GM19328 (cell line): ENCODE data around the gene TC2N.
A peak's percentile ranks its signal among the peaks of the same experiment; 100 is the strongest.
"Not testable (repeated sequence)": the region's sequence is repeated elsewhere in the genome, so short reads cannot be mapped to it uniquely, and the experiment has no call there.

ENCODE experiments used
- ATAC-seq: cut with Tn5 transposase; IDR thresholded peaks from one replicate; pipeline ENCODE4 v1.9.1; 2021; ENCODE audit warnings: mild to moderate bottlenecking, moderate library complexity; ENCODE audit not compliant: unreplicated experiment

The TC2N gene

DNA sequence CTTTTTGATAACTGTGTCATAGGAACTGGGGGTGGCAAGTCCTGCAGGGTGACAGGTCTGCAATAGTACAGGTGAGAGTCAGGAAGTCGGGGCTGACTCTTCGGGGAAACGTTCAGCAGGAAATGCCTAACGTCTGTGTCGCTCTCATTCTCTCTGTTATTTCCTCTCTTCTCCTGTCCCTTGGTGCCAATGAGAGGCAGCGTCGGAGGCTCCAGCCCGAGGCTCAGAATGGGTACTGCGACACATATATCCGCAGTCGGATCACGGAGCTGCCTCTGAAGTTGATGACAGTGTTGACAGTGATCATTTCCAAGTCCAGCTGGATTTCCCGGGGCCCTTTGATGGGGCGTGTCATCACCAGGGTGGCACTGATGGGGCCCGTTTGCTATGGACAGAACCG, 2.7 kb upstream of the TC2N start:
- ATAC-seq, result no peak

DNA sequence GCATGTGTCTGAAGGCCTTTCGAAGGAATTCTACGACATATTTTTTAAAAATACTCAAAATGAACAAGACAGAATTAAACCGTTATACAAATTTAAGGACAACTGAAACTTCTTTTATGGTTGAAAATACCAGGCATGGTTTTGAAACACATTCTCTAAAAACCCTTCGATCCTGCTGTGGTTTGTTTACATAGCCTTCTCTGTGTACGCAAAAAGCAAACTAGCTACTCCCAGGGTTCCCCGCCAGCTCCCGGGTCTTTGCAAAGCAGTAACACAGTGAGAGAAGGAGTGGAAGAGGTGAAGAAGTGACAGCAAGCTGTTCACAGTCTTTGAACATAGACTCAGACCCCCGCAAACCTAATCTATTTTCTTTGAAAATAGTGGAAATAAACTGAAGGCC, 2.2 kb upstream of the TC2N start:
- no peak for ATAC-seq

- no peak for ATAC-seq
Observed at GRCh38 chr14:91866511-91867295, 633 bp downstream of the TC2N start.

DNA sequence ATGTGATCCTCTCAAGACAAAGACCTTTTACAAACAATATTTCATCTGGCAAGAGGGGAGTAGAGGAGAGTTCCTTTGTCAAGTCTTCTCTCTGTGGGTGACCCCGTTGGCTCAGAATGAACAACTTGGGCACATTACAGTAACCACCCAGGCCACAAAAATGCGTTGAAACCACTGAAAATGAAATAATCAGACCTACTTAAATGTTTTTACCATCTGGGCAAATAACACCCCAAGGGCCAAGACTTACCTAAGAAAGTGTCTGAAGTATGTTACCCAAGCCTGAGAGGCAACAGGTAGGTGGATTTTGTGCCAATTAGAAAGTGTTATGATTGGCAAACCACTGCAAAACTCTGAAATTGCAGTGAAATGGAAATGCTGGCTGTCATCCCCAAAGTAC, 1.3 kb downstream of the TC2N start:
- ATAC-seq, result no peak

- ATAC-seq, result no peak
Observed at GRCh38 chr14:91862417-91862816, 4.9 kb downstream of the TC2N start.

DNA sequence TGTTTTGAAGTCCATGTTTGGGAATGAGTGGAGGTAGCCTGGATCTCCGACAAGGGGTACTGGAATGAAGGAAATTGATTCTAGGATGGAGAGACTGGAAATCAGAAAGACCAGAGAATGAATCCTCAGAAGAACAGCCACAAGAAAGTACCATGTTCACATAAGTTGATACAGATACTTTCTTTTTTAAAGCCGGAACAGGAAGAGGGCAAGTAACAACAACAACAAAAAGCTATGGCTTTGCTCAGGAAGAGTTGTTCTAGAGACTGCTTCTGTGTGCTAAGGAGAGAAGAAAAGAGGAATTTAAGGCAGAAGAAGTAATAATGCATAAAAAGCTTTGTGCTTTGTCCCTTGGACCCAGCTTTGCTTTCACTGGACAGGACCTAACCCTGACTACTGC, 6.2 kb downstream of the TC2N start:
- no peak for ATAC-seq

GRCh38 chr14:91860238-91860637, 7.1 kb downstream of the TC2N start:
- no peak for ATAC-seq

DNA sequence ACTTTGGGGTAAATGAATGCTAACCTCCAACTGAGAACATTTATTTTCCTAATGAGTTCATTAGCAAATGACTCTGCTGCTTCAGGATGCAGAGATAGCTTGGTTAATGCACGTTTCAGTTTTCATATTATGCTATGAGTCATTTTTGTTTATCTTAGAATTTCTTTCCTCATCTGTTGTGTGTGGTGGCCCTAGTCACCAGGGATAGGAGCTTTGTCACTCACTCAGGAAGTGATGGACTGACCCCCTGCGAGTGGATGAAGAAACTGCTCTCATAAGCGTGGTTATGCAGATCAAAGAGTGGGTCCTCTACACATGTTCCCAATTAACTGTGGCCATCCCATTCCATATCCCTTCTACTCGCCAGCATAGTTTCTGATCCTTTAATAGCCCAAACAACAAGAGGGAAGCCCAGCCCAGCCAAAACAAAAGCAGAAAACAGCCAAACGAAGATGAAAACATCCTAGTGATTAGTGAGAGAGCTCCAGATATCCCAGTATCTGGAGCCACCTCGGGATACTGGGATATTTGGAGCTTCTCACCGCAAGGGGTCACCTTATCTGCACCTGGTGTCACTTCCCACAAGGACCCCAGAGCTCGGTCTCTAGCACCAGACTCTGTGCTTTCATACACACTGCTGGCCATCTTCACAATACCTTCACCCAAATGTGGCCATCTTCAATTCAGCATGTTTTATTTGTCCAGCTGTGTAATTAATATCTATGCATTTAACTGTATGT, 8.6 kb downstream of the TC2N start:
- ATAC-seq, result no peak

- no peak for ATAC-seq
Observed at GRCh38 chr14:91857614-91858013, 9.7 kb downstream of the TC2N start.

DNA sequence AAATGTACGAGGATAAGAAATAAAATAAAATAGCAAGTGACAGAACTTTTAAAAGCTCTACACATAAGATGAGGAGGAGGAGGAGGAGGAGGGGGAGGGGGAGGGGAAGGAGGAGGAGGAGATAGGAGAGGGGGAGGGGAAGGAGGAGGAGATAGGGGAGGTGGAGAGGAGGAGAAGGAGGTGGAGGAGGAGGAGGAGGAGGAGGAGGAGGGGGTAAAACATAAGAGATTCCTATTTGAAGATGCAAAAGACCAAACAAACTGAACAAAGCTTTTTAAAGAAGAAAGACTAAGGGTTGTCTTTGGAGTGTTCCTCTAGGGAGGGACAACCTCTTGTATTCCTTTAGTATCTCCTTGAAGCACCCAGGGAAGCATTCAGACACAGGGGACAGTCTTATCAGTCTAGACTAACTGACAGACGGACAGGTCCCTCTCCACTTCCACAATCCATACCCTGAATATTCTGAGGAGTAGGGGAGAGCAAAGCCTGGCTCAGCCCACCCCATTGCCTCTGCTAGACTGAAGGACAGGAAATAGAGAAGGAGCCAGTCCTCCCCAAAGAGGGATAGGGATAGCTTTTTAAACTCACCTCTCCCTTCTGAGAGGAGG, 12.9 kb downstream of the TC2N start:
- ATAC-seq, result no peak

- ATAC-seq, result no peak
Observed at GRCh38 chr14:91851563-91851962, 15.8 kb downstream of the TC2N start.

DNA sequence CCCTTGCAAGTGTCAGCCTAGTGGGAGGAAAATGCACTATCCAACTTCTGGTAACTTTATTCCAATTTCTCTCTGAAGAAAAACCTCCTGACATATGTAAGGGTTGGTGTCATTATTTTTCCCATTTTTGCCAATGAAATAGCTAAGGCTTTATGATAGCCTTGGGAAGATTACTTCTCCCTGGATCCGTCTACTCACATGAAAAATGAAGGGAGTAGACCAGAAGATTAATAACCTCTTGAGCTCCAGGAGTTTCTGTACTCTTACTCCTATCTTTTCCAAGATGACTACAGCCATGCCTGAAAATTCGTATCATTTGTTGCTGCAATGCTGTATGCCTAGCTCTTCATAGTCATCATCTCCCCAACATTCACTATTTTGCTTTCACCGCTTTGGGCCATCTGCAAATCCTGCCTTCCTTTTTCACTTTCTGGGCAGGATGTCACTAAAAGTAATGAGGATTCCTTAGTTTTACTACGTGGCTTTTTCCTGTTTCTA, 18.8 kb downstream of the TC2N start:
- no peak for ATAC-seq

DNA sequence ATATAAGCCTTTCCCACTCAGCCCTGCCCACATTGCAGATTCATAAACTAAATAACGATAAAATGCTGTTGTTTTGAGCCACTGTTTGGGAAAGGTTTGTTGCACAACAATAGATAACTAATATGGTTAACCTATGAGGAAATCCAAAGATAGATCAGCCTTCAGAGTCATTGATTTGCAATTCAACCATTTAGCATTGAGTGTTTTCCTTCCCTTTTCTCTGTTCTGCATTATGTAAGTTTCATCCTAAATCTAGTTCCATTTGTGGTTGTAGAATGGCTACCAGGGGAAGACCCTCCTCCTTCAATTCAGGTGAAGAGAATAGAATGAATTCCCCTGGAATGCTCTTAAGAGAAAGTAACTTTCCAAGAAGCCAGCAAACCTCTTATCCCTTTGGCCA, 19.6 kb downstream of the TC2N start:
- ATAC-seq, result no peak

GRCh38 chr14:91845652-91846051, 21.7 kb downstream of the TC2N start:
- ATAC-seq, result no peak

GRCh38 chr14:91845056-91845455, 22.3 kb downstream of the TC2N start:
- not testable (repeated sequence) for ATAC-seq

DNA sequence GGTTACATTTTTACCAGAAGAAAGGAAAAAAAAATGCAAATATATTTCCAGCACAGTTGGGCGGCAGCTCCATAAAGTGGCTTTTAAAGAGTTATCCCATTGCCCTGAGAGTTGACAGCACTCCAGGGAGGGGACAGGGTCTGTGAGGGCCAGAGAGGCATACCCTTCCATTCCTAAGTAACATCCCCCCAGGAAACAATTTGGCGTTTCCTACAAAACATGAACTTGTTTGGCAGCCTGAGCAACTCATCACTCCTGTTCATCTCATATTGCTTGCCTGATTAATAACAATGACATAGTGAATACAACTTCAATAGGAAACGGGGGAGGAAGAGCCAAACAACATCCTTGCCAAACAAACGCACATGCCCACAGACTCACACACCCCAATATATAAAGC, 23.3 kb downstream of the TC2N start:
- no peak for ATAC-seq

GRCh38 chr14:91843437-91843836, 23.9 kb downstream of the TC2N start:
- ATAC-seq, result no peak

DNA sequence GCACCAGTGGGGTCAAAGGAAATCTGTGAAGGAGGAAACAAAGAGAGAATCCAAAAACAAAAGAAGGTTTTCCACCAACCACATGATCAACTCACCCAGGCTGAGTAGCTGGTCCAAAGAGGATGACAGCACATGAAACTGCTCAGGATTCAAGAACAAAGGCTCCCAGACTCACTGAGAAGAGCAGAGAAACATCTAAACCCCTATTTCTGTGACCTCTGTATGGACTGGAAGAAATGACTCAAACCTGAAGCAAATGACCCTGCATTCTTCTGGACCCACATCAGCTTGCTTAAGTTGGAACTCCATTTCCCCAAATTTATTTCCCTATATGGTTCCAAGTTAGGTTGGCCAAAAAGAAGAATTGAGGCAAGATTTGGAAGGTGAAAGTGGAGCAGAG, 26.3 kb downstream of the TC2N start:
- ATAC-seq, result no peak

DNA sequence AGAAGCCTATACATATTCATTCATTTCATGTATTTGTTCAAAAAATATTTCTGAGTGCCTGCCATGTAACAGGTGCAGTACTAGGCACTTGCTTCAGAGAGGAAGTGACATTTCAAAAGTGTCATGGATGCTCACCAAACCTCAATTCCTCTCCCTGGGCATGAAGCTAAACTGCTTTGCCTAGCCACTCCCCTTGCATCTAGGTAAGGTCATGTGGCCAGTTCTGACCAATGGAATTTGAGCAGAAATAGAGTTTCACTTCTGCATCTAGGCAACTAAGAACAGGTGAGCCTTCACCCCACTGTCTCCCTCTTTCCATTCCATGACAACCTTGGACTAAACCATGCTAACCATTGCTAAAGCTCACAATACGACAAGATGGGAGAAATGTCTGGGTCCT, 27.6 kb downstream of the TC2N start:
- ATAC-seq, result no peak

- ATAC-seq, result no peak
Observed at GRCh38 chr14:91837076-91837475, 30.3 kb downstream of the TC2N start.

GRCh38 chr14:91835920-91836843, 31.2 kb downstream of the TC2N start:
- peak; percentile 60 for ATAC-seq
